ENCODE measurements around the gene CLPTM1L. TPM values are rescaled to one million over a fixed set of nuclear protein-coding genes. Genes with fewer than 3 reads are reported as not detected.

CLPTM1L gene
- polyA plus RNA-seq, 6 donors from 2014 or later = 24.5 to 65.2 (median 41.4) TPM

DNA sequence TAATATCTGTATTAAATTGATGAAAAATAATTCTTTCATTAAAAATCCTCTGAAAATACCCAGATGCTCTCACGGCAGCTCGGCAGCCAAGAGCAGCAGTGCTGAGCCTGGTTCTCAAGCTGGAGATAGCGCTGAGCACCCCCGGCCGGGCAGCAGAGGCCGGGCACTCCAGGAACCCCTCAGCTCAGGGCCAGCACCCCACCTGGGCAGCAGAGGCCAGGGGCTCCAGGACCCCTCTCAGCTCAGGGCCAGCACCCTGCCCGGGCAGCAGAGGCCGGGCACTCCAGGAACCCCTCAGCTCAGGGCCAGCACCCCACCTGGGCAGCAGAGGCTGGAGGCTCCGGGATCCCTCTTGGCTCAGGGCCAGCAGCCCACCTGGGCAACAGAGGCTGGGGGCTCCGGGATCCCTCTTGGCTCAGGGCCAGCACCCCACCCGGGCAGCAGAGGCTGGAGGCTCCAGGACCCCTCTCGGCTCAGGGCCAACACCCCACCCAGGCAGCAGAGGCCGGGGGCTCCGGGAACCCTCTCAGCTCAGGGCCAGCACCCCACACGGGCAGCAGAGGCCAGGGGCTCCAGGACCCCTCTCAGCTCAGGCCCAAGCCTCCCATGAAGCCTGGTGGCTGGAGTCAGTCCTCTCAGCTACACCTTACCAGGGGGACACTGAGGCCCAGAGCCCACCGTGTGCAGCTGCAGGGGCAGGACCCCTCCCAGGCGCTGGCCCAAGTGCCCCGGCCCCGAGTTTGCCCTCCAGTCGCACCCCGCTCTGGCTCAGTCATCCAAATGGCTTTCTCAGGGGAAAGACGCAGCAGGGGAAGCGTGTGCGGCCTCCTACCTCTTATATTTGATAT, 21.7 kb downstream of the CLPTM1L start:
- Mint-ChIP-seq H3K9me3 (no peaks in the 10 kb centered on the region), H3K4me1 (peaks cover 0 to 9% (median 1%) of the 10 kb centered on the region in 3 donors), H3K27me3 (no peaks in the 10 kb centered on the region), H3K36me3 (peaks cover 5 to 11% of the 10 kb centered on the region in 2 donors), H3K4me3 (no peak overlapping the region), H3K27ac (no peak overlapping the region)
- no peak for ATAC-seq (ENCODE audit: low read depth in 2 of 2)
- DNase-seq = no peak

DNA sequence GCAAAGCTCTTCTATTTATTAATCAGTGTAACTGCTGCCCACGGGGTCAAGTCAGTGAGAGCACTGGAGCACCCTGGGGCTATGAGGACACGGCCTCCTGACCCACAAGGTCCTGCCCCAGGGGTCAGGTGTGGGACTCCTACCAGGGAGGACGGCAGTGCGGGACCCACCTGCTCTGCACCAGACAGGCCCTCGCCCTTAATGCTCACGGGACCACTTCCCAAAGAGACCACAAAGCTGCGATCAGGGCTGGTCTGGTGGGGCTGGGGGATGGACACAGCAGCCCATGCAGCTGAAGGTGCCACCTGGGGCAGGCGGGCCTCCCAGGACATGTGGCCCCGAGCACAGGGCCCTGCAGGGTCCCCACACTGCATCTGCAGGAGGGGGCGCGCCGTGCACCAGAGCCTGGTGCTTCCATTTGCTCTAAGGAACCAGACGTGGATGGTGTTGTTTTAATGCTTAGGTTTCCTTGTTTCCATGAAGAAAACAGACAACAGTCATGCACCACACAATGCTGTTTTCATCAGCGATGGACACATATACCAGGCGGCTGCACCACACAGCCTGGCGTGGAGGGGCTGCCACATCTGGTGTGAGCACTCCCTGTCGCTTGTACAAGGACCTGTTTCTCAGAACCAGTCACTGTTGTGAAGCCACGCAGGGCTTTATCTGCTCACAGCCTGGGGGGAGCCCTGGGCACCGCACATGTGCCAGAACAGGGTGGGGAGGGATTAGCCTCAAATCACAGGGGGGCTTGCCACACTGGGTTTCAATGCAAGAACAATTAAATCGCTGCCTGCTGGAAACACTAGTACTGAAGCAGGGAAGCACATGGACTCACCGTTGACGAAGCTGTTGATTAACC, 22.6 kb downstream of the CLPTM1L start:
- Mint-ChIP-seq H3K27ac (no peak overlapping the region), H3K4me1 (peaks cover 0 to 12% (median 2%) of the 10 kb centered on the region in 3 donors), H3K36me3 (peaks cover 5 to 11% of the 10 kb centered on the region in 2 donors), H3K27me3 (no peaks in the 10 kb centered on the region), H3K9me3 (no peaks in the 10 kb centered on the region), H3K4me3 (no peak overlapping the region)
- no peak for ATAC-seq (ENCODE audit: low read depth in 2 of 2)
- no peak for DNase-seq

DNA sequence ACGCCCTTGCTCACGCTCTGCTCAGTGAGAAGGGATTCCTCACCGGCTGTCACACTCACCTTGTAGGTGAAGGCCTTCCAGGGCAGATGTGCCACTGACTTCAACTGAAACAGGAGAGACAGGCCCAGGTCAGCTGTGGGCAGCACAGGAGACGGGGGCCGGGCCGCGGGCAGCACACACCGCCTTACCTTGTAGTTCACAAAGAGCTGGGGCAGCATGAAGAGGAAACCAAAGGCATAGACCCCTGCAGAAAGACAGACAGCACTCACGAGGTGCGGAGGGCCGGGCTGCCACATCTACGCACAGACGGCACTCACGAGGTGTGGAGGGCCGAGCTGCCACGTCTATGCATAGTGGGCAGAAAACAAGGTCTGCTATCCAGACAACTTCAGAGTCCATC, 23.3 kb downstream of the CLPTM1L start:
- no peak overlapping the region for H3K27ac Mint-ChIP-seq
- peaks cover 5 to 8% of the 10 kb centered on the region in 2 donors for H3K36me3 Mint-ChIP-seq
- ATAC-seq (ENCODE audit: low read depth in 2 of 2) (no peak), DNase-seq (no peak)
- peak overlapping the region in 2 of 8 donors; percentile 29 to 47 for H3K4me3 Mint-ChIP-seq
- no peaks in the 10 kb centered on the region for H3K9me3 Mint-ChIP-seq
- no peaks in the 10 kb centered on the region for H3K27me3 Mint-ChIP-seq
- peaks cover 6 to 18% (median 8%) of the 10 kb centered on the region in 3 donors for H3K4me1 Mint-ChIP-seq

- Mint-ChIP-seq H3K4me1 (peaks cover 15 to 18% (median 17%) of the 10 kb centered on the region in 3 donors), H3K27me3 (no peaks in the 10 kb centered on the region), H3K36me3 (peaks cover 0 to 5% of the 10 kb centered on the region in 2 donors), H3K9me3 (no peaks in the 10 kb centered on the region), H3K27ac (no peak overlapping the region), H3K4me3 (peak overlapping the region in 1 of 8 donors; percentile 63)
- ATAC-seq (ENCODE audit: low read depth in 2 of 2) = no peak
- DNase-seq = no peak
Measured at GRCh38 chr5:1320436-1321344, 24.2 kb downstream of the CLPTM1L start.

- H3K27ac Mint-ChIP-seq = peak overlapping the region in 1 of 6 donors; percentile 39
- no peaks in the 10 kb centered on the region for H3K27me3 Mint-ChIP-seq
- peaks cover 0 to 5% of the 10 kb centered on the region in 2 donors for H3K36me3 Mint-ChIP-seq
- H3K4me3 Mint-ChIP-seq = no peak overlapping the region
- H3K9me3 Mint-ChIP-seq = no peaks in the 10 kb centered on the region
- ATAC-seq (ENCODE audit: low read depth in 2 of 2) = no peak
- peaks cover 18 to 25% (median 25%) of the 10 kb centered on the region in 3 donors for H3K4me1 Mint-ChIP-seq
- no peak for DNase-seq
Measured at GRCh38 chr5:1319436-1320256, 25.3 kb downstream of the CLPTM1L start.

DNA sequence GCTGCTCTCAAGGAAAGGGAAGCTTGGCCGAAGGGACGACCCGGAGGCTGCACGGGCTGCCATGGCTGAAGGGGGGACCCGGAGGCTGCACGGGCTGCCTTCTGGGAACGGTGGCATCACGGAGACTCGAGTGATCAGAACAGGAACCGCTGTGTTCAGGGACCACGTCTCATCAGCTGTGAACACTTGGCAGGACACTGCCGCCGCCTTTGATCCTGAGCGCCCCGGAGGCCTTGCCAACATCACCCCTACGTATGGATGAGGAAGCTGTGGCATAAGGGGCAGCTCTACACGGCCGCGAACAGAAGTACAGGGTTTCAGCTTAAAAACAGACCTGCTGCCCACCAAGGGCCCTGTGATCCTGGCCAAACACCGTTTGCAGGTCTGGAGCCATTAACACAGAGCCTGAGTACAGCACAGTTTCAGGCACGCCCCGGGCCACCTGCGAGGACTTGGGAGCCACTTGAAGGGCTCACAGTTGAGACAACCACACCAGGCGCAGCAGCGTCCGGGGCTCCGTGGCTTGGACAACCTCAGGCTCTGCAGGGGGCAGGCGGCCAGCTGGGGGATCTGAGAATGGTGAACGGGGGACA, 26.1 kb downstream of the CLPTM1L start:
- H3K36me3 Mint-ChIP-seq = peaks cover 0 to 5% of the 10 kb centered on the region in 2 donors
- no peak overlapping the region for H3K27ac Mint-ChIP-seq

GRCh38 chr5:1317921-1318565, 26.9 kb downstream of the CLPTM1L start:
- DNase-seq (no peak), ATAC-seq (ENCODE audit: low read depth in 2 of 2) (no peak)
- H3K4me3 Mint-ChIP-seq = no peak overlapping the region
- H3K9me3 Mint-ChIP-seq = no peaks in the 10 kb centered on the region
- peaks cover 0 to 5% of the 10 kb centered on the region in 2 donors for H3K36me3 Mint-ChIP-seq
- H3K4me1 Mint-ChIP-seq = peaks cover 21 to 42% (median 38%) of the 10 kb centered on the region in 3 donors
- no peaks in the 10 kb centered on the region for H3K27me3 Mint-ChIP-seq
- peak overlapping the region in 2 of 6 donors; percentile 42 to 64 for H3K27ac Mint-ChIP-seq

More for the DNA sequence above, 26.1 kb downstream of the CLPTM1L start:
- H3K4me1 Mint-ChIP-seq = peaks cover 18 to 34% (median 31%) of the 10 kb centered on the region in 3 donors
- H3K9me3 Mint-ChIP-seq = no peaks in the 10 kb centered on the region
- H3K4me3 Mint-ChIP-seq = no peak overlapping the region
- ATAC-seq (ENCODE audit: low read depth in 2 of 2) = no peak
- H3K27me3 Mint-ChIP-seq = no peaks in the 10 kb centered on the region
- no peak for DNase-seq

DNA sequence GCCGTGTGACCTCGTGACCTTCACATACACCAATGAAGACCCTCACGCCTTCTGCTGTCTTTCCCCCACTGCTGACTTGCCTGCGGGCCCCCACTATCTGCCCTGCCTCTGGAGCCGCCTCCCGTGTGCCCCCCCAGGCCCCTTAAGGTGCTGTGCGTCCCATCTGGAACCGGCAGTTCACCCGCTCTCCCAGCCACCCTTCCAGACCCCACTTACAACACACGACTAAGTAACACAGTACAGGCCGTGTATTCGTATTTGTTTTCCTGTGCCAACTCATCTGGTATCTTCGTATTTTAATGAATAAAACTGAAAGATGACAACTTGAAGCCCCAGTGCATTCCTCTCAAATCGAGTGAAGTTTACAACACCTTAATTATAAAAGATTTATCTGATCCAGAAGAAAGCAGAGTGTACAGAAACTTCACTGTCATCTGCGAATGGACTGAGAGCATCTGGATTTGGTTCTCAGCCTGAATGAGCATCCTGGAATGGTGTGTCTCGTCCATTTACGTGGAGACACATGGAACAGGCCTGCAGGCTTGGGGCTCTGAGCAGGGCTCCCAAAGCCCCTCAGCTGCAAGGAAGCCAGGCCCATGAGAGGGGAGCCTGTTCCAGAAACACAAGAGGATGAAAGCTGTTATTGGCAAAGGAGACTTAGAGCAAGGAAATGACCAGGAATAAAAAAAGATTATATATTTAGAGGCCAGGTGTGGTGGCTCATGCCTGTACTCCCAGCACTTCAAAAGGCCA, 28.1 kb downstream of the CLPTM1L start:
- Mint-ChIP-seq H3K27ac (peak overlapping the region; percentile 64 to 95 (median 76)), H3K4me1 (peaks cover 27 to 54% (median 50%) of the 10 kb centered on the region in 3 donors), H3K27me3 (no peaks in the 10 kb centered on the region), H3K36me3 (peaks cover 0 to 5% of the 10 kb centered on the region in 2 donors), H3K9me3 (peaks cover 0 to 1% (median 0%) of the 10 kb centered on the region in 7 donors), H3K4me3 (peak overlapping the region; percentile 79 to 91 (median 83))
- no peak for DNase-seq
- no peak for ATAC-seq (ENCODE audit: low read depth in 2 of 2)

DNA sequence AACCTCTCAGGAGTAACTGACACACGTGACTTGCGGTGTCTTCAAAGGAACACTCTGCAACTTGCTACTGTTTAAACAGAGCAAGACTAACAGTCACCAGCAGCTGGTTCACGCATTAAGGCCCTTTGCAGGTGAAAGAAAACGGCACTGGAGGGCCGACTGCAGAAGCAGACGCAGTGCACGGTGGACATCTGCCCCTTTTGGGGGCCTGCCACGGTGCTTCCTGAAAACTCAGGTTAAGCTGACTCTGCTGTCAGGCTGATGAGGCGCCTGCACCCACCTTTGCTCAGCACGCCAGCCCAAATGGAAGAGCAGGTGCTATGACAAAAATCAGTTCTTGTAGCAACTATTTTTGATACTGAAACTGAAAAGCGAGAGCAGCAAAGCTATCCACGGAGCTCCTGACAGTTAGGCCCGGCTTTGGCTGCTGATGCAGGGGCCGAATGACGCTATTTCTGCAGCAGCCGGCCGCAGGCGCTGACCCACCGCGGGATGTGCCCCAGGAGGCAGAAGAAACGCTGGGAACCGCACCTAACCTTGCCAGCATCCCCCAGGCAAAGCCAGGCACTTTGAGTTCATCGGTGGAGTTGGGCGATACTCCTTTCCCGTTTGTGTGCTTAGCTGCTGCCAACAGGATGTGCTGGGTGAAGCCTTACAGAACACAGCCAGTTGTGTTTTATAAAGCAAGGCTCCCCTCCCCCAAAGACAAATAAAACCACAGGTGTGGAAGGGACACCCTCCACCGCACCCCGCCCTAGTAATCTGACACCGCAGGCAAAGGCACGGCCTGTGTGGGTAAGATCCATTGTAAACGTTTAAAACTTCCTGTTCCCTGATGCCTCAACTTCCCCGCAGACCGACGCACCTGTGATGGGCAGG, 29.0 kb downstream of the CLPTM1L start:
- Mint-ChIP-seq H3K9me3 (peaks cover 0 to 7% (median 3%) of the 10 kb centered on the region in 7 donors), H3K4me3 (peak overlapping the region; percentile 79 to 91 (median 83)), H3K27ac (peak overlapping the region; percentile 64 to 95 (median 78)), H3K36me3 (peaks cover 1 to 5% of the 10 kb centered on the region in 2 donors), H3K27me3 (peaks cover 0 to 1% (median 0%) of the 10 kb centered on the region in 3 donors), H3K4me1 (peaks cover 28 to 56% (median 50%) of the 10 kb centered on the region in 3 donors)
- DNase-seq = peak; percentile 44
- peak; percentile 70 to 71 for ATAC-seq (ENCODE audit: low read depth in 2 of 2)

All from naive B cell (primary cell).